ENCODE data around the gene SCN5A.

DNA sequence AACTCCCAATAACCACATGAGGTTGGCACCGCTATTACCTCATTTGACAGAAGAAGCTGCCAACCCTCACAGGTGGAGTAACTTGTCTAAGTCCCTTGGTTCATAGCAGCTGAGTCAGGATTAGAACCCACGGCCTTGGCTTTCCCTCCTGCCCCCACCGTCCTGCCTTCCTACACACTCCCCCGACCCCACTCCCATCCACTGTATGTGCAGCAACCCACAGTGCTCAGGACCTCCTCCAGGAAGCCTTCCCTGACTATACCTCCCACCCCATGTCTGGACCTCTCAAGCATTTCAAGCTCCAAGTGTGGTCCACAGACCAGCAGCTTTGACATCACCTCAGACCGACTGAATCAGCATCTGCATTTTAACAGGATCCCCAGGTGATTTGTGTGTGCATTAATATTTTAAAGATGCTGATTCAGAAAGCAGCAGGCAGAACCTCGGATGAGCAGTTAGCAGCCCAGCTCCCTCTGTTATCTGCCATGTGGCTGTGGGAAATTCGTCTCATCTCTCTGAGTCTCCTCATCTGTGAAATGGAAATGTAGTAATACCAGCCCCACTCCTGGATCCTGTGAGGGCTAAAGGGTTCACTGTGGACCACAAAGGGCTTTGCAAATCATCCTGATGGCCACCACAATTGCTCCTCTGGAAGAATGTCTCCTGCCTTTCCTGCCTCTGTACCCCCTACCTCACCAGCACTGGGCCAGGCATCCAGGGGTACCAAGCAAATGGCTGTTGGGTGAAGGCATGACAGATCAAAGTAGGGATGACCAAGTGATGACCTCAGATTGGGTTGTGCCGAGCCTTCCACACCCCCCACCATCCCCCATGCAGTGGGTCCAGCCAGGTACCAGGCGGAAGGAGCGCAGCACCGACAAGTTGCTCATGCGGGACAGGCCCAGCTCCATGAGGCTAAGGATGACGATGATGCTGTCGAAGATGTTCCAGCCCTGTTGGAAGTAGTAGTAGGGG lies 62.7 kb downstream of the SCN5A start:
- TF ChIP-seq, protein P1, sequence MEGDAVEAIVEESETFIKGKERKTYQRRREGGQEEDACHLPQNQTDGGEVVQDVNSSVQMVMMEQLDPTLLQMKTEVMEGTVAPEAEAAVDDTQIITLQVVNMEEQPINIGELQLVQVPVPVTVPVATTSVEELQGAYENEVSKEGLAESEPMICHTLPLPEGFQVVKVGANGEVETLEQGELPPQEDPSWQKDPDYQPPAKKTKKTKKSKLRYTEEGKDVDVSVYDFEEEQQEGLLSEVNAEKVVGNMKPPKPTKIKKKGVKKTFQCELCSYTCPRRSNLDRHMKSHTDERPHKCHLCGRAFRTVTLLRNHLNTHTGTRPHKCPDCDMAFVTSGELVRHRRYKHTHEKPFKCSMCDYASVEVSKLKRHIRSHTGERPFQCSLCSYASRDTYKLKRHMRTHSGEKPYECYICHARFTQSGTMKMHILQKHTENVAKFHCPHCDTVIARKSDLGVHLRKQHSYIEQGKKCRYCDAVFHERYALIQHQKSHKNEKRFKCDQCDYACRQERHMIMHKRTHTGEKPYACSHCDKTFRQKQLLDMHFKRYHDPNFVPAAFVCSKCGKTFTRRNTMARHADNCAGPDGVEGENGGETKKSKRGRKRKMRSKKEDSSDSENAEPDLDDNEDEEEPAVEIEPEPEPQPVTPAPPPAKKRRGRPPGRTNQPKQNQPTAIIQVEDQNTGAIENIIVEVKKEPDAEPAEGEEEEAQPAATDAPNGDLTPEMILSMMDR (IDR thresholded peaks at IDR 0.05), result no peak
- TF ChIP-seq POLR2A (IDR thresholded peaks at IDR 0.05), result no peak
